A673 (cell line): ENCODE measurements around the gene GCDH. TPM values are rescaled to one million over a fixed set of nuclear protein-coding genes. Genes with fewer than 3 reads are reported as not detected.
A peak's percentile ranks its signal among the peaks of the same experiment; 100 is the strongest.

Experiments
- BruUV-seq: library from RNA; stranded (reverse); fragments of 400-500 nt; replicated peaks from 2 replicates; lab custom pipeline; 2021; lab: Mats Ljungman, UMichigan
- CTCF ChIA-PET: fragments of 300-600 bp; sonication (Branson Sonifier 250); formaldehyde crosslinking; loops from one replicate; lab custom pipeline; 2022; ENCODE audit warnings: antibody characterized with exemption; lab: Charles Lee
- POLR2A ChIA-PET: fragments of 300-600 bp; sonication (Branson Sonifier 250); formaldehyde crosslinking; loops from one replicate; lab custom pipeline; 2022; ENCODE audit warnings: antibody characterized with exemption; ENCODE audit not compliant: low non-redundant PET; lab: Charles Lee
- DNase-seq: peaks from one replicate; pipeline ENCODE4 v3.0.0-alpha.2; 2015; ENCODE audit warnings: low spot score
- H3K27ac ChIP-seq: fragments of 200-600 bp; sonication (generic); 2 replicates; pipeline ENCODE4 v1.5.1; 2016; ENCODE audit warnings: mixed run types, low read depth, mild to moderate bottlenecking, mixed read lengths, antibody characterized with exemption, low read length; ENCODE audit not compliant: poor library complexity, severe bottlenecking
- H3K27me3 ChIP-seq: fragments of 200-600 bp; sonication (generic); replicated peaks from 2 replicates; pipeline ENCODE4 v1.6.1; 2017; ENCODE audit warnings: mixed run types, low read depth, mild to moderate bottlenecking, mixed read lengths, antibody characterized with exemption, low read length; ENCODE audit not compliant: insufficient read depth, poor library complexity
- H3K36me3 ChIP-seq: fragments of 200-600 bp; sonication (generic); 2 replicates; pipeline ENCODE4 v1.6.1; 2016; ENCODE audit warnings: mixed run types, mild to moderate bottlenecking, mixed read lengths, antibody characterized with exemption, low read length; ENCODE audit not compliant: insufficient read depth, poor library complexity, severe bottlenecking
- H3K4me1 ChIP-seq: fragments of 200-600 bp; sonication (generic); 2 replicates; pipeline ENCODE4 v1.6.1; 2017; ENCODE audit warnings: mixed run types, mild to moderate bottlenecking, mixed read lengths, antibody characterized with exemption, low read length; ENCODE audit not compliant: insufficient read depth, poor library complexity, severe bottlenecking
- H3K4me3 ChIP-seq: fragments of 200-600 bp; sonication (generic); 2 replicates; pipeline ENCODE4 v1.5.1; 2016; ENCODE audit warnings: low read depth, mixed run types, mild to moderate bottlenecking, mixed read lengths, low read length; ENCODE audit not compliant: poor library complexity, severe bottlenecking
- H3K9me3 ChIP-seq: fragments of 200-600 bp; sonication (generic); 2 replicates; pipeline ENCODE4 v1.6.1; 2016; ENCODE audit warnings: mixed run types, low read depth, mild to moderate bottlenecking, mixed read lengths, antibody characterized with exemption, low read length; ENCODE audit not compliant: poor library complexity, severe bottlenecking
- CTCF ChIP-seq: fragments of 300-800, 200-600 bp; sonication (generic); conservative IDR thresholded peaks from 2 replicates; pipeline ENCODE4 v1.5.1; 2017; ENCODE audit warnings: low read depth, mild to moderate bottlenecking, antibody characterized with exemption, low read length, moderate library complexity, mixed read lengths
- EZH2 ChIP-seq: fragments of 200-600 bp; sonication (generic); IDR thresholded peaks from 2 replicates; pipeline ENCODE4 v1.6.1; 2017; ENCODE audit warnings: borderline replicate concordance, low read depth, mild to moderate bottlenecking, mixed read lengths, antibody characterized with exemption, low read length; ENCODE audit not compliant: poor library complexity, severe bottlenecking
- intact Hi-C: fragments of 100-400 bp; cut with micrococcal nuclease; formaldehyde crosslinking; loops from one replicate; pipeline ENCODE4 v1.10.0; 2022; ENCODE audit not compliant: unreplicated experiment
- total RNA-seq: library from RNA; stranded (reverse); gene quantifications from 2 replicates; pipeline ENCODE4 v1.2.3, GENCODE V29; 2021

Gene GCDH
- total RNA-seq, 1 experiment from 2014 or later: 47.3 TPM

DNA sequence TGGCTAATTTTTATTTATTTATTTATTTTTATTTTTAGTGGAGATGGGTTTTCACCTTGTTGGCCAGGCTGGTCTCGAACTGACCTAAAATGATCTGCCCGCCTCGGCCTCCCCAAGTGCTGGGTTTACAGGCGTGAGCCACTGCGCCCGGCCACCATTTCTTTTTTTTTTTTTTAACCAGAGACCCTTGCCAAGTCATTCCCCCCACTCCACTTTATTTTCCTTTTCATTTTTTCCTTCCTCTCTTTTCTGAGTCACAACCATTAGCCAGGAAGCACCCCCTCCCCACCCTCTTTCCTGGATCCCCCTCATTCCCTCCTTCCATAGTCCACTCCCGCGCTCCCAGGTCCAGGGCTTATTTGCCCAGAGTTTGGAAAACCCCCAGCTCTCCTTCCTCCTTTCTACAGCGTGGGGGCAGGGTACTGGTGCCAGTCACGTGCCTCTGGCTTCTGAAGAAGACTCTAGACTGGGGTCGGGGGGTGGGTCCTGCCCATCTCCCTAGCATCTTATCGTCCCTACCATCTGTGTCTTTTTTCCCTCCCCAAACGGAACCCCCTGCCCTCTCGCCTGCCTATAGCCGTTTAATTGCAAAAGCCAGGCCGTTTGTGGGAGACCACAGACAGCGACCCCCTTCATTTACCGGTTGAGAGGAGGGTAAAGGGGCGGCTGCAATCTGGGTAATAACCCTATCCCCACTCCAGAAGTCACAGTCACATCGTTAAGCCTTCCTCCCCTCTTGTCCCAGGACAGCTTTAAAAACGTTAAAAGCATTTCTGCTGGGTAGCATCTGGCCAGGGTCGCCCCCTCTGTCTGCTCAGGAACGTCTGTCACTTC, 46.4 kb downstream of the GCDH start:
- ChIA-PET CTCF (interaction anchor here (0.6 to 0.7 kb wide), 2 partner anchors 15 to 161 kb away, joined by 3 to 12 read pairs; no protein-coding TSS in a partner anchor), POLR2A (no interaction called here)
- intact Hi-C loops: no loop called here
- Histone ChIP-seq H3K36me3 (peaks cover 36% of the 10 kb centered on the region), H3K27me3 (no peaks in the 10 kb centered on the region), H3K27ac (peak overlapping the region; percentile 95), H3K9me3 (no peaks in the 10 kb centered on the region), H3K4me3 (peak overlapping the region; percentile 91), H3K4me1 (peaks cover 34% of the 10 kb centered on the region)
- BruUV-seq: no TSS peak
- no peak for TF ChIP-seq CTCF
- DNase-seq: peak; percentile 70

- H3K4me3 ChIP-seq: peak within 1 kb of the TSS; percentile 91
- intact Hi-C loops: no loop called here
- peak within 1 kb of the TSS; percentile 95 for H3K27ac ChIP-seq
- no peaks in the 10 kb centered on the region for H3K9me3 ChIP-seq
- CTCF ChIA-PET: interaction anchor here (0.5 to 0.6 kb wide), 2 partner anchors 161 to 162 kb away, joined by 3 to 4 read pairs; no protein-coding TSS in a partner anchor
- DNase-seq: peak; percentile 100
- peaks cover 44% of the 10 kb centered on the region for H3K36me3 ChIP-seq
- no peaks in the 10 kb centered on the region for H3K27me3 ChIP-seq
- no TSS peak for BruUV-seq
- TF ChIP-seq CTCF (no peak), EZH2 (no peak)
- peaks cover 32% of the 10 kb centered on the region for H3K4me1 ChIP-seq
- POLR2A ChIA-PET: no interaction called here
Observed at GRCh38 chr19:12937927-12938778, 47.2 kb downstream of the GCDH start, which contains the start of gene CALR. TSS of gene CALR (plus strand) at chr19:12938609. CDS start at chr19:12938680, 71 bp downstream.

- peaks cover 32% of the 10 kb centered on the region for H3K4me1 ChIP-seq
- POLR2A ChIA-PET: no interaction called here
- DNase-seq: no peak
- peak overlapping the region; percentile 95 for H3K27ac ChIP-seq
- TF ChIP-seq EZH2 (no peak), CTCF (0 out of 2 replicates have a peak, but pooled peaks have one; percentile 18)
- intact Hi-C loops: no loop called here
- CTCF ChIA-PET: no interaction called here
- no peaks in the 10 kb centered on the region for H3K9me3 ChIP-seq
- TSS peak; percentile 72 for BruUV-seq
- H3K4me3 ChIP-seq: peak overlapping the region; percentile 91
- no peaks in the 10 kb centered on the region for H3K27me3 ChIP-seq
- peaks cover 52% of the 10 kb centered on the region for H3K36me3 ChIP-seq
Observed at GRCh38 chr19:12938779-12939601, 48.0 kb downstream of the GCDH start.
